GM19372 (cell line): Measurements from ENCODE around the gene MTERF2.
A peak's percentile ranks its signal among the peaks of the same experiment; 100 is the strongest.
"Not testable (repeated sequence)": the region's sequence is repeated elsewhere in the genome, so short reads cannot be mapped to it uniquely, and the experiment has no call there.

ENCODE experiments used
- ATAC-seq: cut with Tn5 transposase; IDR thresholded peaks from one replicate; pipeline ENCODE4 v1.9.1; 2021; ENCODE audit warnings: mild to moderate bottlenecking, low read depth, moderate library complexity; ENCODE audit not compliant: unreplicated experiment

The MTERF2 gene

GRCh38 chr12:106986625-106987389 lies at the start of gene MTERF2:
Gene MTERF2 (minus strand): TSS chr12:106987146. CDS start chr12:106978714, 8,432 bp downstream.
- peak; percentile 94 for ATAC-seq

GRCh38 chr12:107035733-107036132 lies 48.8 kb upstream of the MTERF2 start:
- ATAC-seq: no peak

- no peak for ATAC-seq
These were observed 47.1 kb upstream of the MTERF2 start for GRCh38 chr12:107033758-107034739.

GRCh38 chr12:107032266-107032665 lies 45.3 kb upstream of the MTERF2 start:
- ATAC-seq: no peak

GRCh38 chr12:107031061-107031460 lies 44.1 kb upstream of the MTERF2 start:
- ATAC-seq: no peak

- no peak for ATAC-seq
These were observed 42.1 kb upstream of the MTERF2 start for GRCh38 chr12:107029081-107029480.

GRCh38 chr12:107027636-107028053 lies 40.7 kb upstream of the MTERF2 start:
- no peak for ATAC-seq

GRCh38 chr12:107026806-107027635 lies 40.1 kb upstream of the MTERF2 start:
- ATAC-seq: no peak

- not testable (repeated sequence) for ATAC-seq
These were observed 39.4 kb upstream of the MTERF2 start for GRCh38 chr12:107026356-107026755.

- no peak for ATAC-seq
These were observed 38.7 kb upstream of the MTERF2 start for GRCh38 chr12:107025671-107026070.

GRCh38 chr12:107019546-107019945 lies 32.6 kb upstream of the MTERF2 start:
- no peak for ATAC-seq

GRCh38 chr12:107017042-107017441 lies 30.1 kb upstream of the MTERF2 start:
- ATAC-seq: no peak

- ATAC-seq: no peak
These were observed 27.1 kb upstream of the MTERF2 start for GRCh38 chr12:107014055-107014454.

GRCh38 chr12:107012736-107013425 lies 25.9 kb upstream of the MTERF2 start:
- ATAC-seq: no peak

- no peak for ATAC-seq
These were observed 24.6 kb upstream of the MTERF2 start for GRCh38 chr12:107011519-107011918.

- no peak for ATAC-seq
These were observed 20.5 kb upstream of the MTERF2 start for GRCh38 chr12:107007411-107007810.

- not testable (repeated sequence) for ATAC-seq
These were observed 15.7 kb upstream of the MTERF2 start for GRCh38 chr12:107002665-107003064.

GRCh38 chr12:106999446-106999845 lies 12.5 kb upstream of the MTERF2 start:
- ATAC-seq: no peak

GRCh38 chr12:106997916-106998315 lies 11.0 kb upstream of the MTERF2 start:
- ATAC-seq: no peak

GRCh38 chr12:106996102-106996501 lies 9.2 kb upstream of the MTERF2 start:
- ATAC-seq: not testable (repeated sequence)
